ENCODE data around the gene LRPAP1. TPM values are rescaled to one million over a fixed set of nuclear protein-coding genes. Genes with fewer than 3 reads are reported as not detected.

LRPAP1 gene
- total RNA-seq, 4 donors from 2014 or later = 76.6 to 166 (median 126) TPM

DNA sequence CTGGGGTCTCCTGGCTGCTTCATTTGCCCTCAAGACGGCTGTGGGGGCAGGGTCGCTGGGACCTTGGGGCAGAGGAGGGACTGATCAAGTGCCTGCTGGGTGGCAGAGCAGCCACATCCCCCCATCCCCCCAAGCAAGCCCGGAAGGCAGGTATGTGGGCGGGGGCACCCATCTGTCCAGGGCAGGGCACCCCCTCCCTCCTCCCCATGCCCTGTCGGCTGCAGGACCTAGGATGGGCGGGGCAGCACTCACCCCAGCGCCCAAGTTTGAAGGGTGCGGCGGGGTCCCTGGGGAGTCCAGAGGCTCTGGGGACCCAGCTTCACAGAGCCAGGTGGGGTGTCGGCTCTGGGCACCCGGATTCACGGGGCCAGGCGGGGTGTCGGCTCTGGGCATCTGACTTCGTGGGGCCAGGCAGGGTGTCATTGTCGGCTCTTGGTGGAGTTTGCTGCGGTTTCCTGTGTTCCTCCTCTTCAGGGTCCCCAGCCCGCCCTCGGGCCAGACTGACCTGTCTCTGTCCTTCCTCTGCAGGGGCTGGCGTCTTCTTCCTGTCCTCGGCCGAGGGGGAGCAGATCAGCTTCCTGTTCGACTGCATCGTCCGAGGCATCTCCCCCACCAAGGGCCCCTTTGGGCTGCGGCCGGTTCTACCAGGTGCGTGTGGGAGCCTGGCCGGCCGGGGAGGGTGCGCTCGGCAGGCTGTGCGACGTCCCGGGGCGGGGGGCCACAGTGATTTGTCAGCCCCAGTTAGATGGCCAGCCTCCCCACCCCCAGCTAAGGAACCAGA is 47.0 kb downstream of the LRPAP1 start:
- H3K36me3 ChIP-seq = no peaks in the 10 kb centered on the region
- TF ChIP-seq, protein P1, sequence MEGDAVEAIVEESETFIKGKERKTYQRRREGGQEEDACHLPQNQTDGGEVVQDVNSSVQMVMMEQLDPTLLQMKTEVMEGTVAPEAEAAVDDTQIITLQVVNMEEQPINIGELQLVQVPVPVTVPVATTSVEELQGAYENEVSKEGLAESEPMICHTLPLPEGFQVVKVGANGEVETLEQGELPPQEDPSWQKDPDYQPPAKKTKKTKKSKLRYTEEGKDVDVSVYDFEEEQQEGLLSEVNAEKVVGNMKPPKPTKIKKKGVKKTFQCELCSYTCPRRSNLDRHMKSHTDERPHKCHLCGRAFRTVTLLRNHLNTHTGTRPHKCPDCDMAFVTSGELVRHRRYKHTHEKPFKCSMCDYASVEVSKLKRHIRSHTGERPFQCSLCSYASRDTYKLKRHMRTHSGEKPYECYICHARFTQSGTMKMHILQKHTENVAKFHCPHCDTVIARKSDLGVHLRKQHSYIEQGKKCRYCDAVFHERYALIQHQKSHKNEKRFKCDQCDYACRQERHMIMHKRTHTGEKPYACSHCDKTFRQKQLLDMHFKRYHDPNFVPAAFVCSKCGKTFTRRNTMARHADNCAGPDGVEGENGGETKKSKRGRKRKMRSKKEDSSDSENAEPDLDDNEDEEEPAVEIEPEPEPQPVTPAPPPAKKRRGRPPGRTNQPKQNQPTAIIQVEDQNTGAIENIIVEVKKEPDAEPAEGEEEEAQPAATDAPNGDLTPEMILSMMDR (IDR thresholded peaks at IDR 0.05) = no peak
- no peak for TF ChIP-seq POLR2A (IDR thresholded peaks at IDR 0.05)
- no peak for DNase-seq
- WGBS, 2 donors = 40% methylated on average over 2 of the region's 36 CpGs; no CpG with 5 or more reads in 1 of the 2 donors
- H3K27ac ChIP-seq = peak overlapping the region in 1 of 4 donors; percentile 45
- intact Hi-C loops (cut with DNase I) = no loop called here
- H3K4me1 ChIP-seq = peaks cover 24 to 52% (median 27%) of the 10 kb centered on the region in 3 donors
- H3K9me3 ChIP-seq = no peaks in the 10 kb centered on the region
- H3K27me3 ChIP-seq = peaks cover 0 to 100% (median 3%) of the 10 kb centered on the region in 4 donors
- H3K4me3 ChIP-seq = peak overlapping the region in 2 of 4 donors; percentile 1 to 50

DNA sequence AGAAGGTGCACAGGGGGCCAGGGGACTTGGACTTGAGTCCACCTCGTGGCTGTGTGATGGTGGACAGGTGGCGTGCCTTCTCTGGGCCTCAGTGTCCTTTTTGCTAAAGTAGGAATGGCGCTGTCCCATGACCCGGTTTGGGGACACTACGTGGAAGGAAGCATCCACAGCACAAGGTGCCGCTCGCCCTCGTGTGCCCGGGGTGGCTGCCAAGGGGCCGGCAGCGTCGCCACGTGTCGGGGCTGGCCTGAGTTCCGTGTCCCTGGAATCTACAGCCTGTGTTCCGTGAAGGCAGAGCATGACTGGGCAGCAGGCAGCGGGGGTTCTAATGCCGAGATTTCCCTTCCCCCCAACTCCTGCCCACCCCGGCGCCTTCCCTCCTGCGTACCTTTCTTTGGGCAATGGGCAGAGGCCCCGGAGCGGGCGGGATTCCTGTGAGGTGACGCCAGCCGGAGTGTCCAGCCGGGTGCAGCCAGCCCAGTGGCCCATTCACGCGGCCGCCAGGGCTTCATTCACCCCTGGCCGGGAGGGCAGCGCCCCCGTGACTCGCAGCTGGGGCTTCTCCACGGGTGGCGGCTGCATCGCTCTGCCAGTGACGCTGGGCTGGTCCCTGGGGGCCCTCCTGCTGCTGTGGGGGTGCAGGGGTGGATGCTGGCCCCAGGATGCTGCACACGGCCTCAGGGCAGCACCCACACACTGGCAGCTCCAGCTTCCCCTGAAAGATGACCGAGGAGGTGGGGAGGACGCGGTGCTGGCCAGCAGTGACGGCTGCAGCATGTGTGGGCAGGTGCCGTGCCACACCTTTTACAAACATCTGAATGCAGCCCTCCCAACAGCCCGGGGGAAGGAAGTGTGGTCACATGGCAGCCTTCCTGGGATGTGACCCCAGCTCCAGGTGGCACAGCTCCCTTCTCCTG is 47.9 kb downstream of the LRPAP1 start:
- Histone ChIP-seq H3K4me1 (peaks cover 24 to 54% (median 27%) of the 10 kb centered on the region in 3 donors), H3K9me3 (no peaks in the 10 kb centered on the region), H3K27me3 (peaks cover 0 to 100% (median 3%) of the 10 kb centered on the region in 4 donors), H3K27ac (peak overlapping the region in 3 of 4 donors; percentile 4 to 57 (median 45)), H3K36me3 (no peaks in the 10 kb centered on the region), H3K4me3 (peak overlapping the region in 2 of 4 donors; percentile 23 to 50)
- no peak for DNase-seq
- WGBS, 2 donors = 17% methylated on average over 1 of the region's 45 CpGs; no CpG with 5 or more reads in 1 of the 2 donors
- intact Hi-C loops (cut with DNase I) = no loop called here
- TF ChIP-seq, protein P1 (IDR thresholded peaks at IDR 0.05) = no peak
- no peak for TF ChIP-seq POLR2A (IDR thresholded peaks at IDR 0.05)

DNA sequence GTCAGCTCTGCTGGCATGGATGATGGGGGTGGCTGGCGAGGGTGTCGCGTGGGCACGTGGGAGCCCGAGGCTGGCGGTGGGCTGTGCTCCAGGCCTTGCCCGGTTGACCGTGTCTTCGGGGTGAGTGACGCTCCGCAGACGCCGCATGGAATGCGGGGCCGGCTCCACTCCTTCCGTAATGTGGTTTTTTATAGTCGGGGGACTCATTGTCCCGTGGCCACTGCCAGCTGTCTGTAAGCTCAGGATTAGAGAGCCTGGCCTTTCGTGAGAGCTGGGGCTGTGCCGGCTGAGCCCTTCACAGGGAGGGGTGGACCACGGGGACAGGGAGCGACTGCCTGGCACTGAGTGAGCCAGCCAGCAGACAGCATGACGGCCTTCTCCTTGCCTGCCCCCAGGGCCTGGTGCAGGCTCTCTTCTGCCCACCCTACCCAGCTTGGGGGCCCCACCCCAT is 48.7 kb downstream of the LRPAP1 start:
- Histone ChIP-seq H3K27ac (peak overlapping the region in 1 of 4 donors; percentile 45), H3K27me3 (peaks cover 0 to 100% (median 3%) of the 10 kb centered on the region in 4 donors), H3K9me3 (no peaks in the 10 kb centered on the region), H3K4me1 (peaks cover 24 to 54% (median 27%) of the 10 kb centered on the region in 3 donors), H3K4me3 (no peak overlapping the region), H3K36me3 (no peaks in the 10 kb centered on the region)
- intact Hi-C loops (cut with DNase I) = no loop called here
- TF ChIP-seq, protein P1 (IDR thresholded peaks at IDR 0.05) = no peak
- no peak for TF ChIP-seq POLR2A (IDR thresholded peaks at IDR 0.05)
- no peak for DNase-seq
- 58% methylated on average over 6 of the region's 23 CpGs; no CpG with 5 or more reads in 1 of the 2 donors for WGBS, 2 donors

DNA sequence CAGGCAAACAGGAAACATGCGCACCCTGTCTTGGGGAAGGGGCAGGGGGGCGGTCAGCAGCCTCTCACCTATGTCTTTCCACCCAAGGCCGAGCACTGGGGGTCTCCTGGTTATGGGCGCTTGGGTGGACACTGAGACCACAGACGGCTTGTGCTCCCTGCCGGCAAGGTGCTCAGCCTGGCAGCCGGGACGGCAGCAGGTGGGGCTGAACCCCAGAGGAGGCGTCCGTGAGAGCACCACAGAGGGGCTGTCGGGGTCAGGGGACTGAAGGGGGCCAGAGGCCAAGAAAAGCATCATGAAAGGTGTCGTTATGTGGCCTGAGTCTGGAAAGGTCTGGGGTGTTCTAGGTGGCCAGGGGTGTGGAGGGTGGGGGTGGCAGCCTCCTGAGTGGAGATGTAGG is 49.5 kb downstream of the LRPAP1 start:
- Histone ChIP-seq H3K36me3 (no peaks in the 10 kb centered on the region), H3K4me3 (no peak overlapping the region), H3K27me3 (peaks cover 0 to 100% (median 3%) of the 10 kb centered on the region in 4 donors), H3K9me3 (no peaks in the 10 kb centered on the region), H3K4me1 (peaks cover 24 to 54% (median 27%) of the 10 kb centered on the region in 3 donors), H3K27ac (no peak overlapping the region)
- no peak for DNase-seq
- WGBS, 2 donors = 60 to 91% methylated on average over 1 to 8 of the region's 12 CpGs
- TF ChIP-seq POLR2A (IDR thresholded peaks at IDR 0.05) = no peak
- TF ChIP-seq, protein P1 (IDR thresholded peaks at IDR 0.05) = no peak
- intact Hi-C loops (cut with DNase I) = no loop called here

All from esophagus squamous epithelium (tissue), 5 donors.